ENCODE data around the gene CDHR1. TPM values are rescaled to one million over a fixed set of nuclear protein-coding genes. Genes with fewer than 3 reads are reported as not detected.

The CDHR1 gene
- total RNA-seq, 1 donor from 2014 or later = 3.7 TPM

- POLR2A ChIA-PET = no interaction called here
- H3K27ac Mint-ChIP-seq = no peak overlapping the region
- intact Hi-C loops (cut with micrococcal nuclease) = no loop called here
- CTCF ChIA-PET = no interaction called here
- H3K4me1 Mint-ChIP-seq = peaks cover 4% of the 10 kb centered on the region
- no peak for TF ChIP-seq CTCF (IDR thresholded peaks at IDR 0.05)
- no peak for DNase-seq
- no peaks in the 10 kb centered on the region for H3K36me3 Mint-ChIP-seq (ENCODE audit: low read depth)
- H3K27me3 Mint-ChIP-seq = peaks cover 7% of the 10 kb centered on the region
- no peak for ATAC-seq (ENCODE audit: low read depth)
- H3K4me3 Mint-ChIP-seq = no peak overlapping the region
- H3K9me3 Mint-ChIP-seq = no peaks in the 10 kb centered on the region
Measured at GRCh38 chr10:84185526-84186175, 8.7 kb upstream of the CDHR1 start.

GRCh38 chr10:84188815-84189214 lies 5.5 kb upstream of the CDHR1 start:
- H3K9me3 Mint-ChIP-seq = no peaks in the 10 kb centered on the region
- H3K27ac Mint-ChIP-seq = no peak overlapping the region
- ATAC-seq (ENCODE audit: low read depth) (no peak), DNase-seq (no peak)
- POLR2A ChIA-PET = no interaction called here
- peaks cover 4% of the 10 kb centered on the region for H3K4me1 Mint-ChIP-seq
- no peaks in the 10 kb centered on the region for H3K36me3 Mint-ChIP-seq (ENCODE audit: low read depth)
- CTCF ChIA-PET = no interaction called here
- TF ChIP-seq CTCF (IDR thresholded peaks at IDR 0.05) = no peak
- peaks cover 21% of the 10 kb centered on the region for H3K27me3 Mint-ChIP-seq
- H3K4me3 Mint-ChIP-seq = no peak overlapping the region
- intact Hi-C loops (cut with micrococcal nuclease) = no loop called here

- CTCF ChIA-PET = no interaction called here
- intact Hi-C loops (cut with micrococcal nuclease) = no loop called here
- Mint-ChIP-seq H3K27ac (no peak overlapping the region), H3K4me1 (peaks cover 4% of the 10 kb centered on the region), H3K27me3 (peaks cover 25% of the 10 kb centered on the region), H3K36me3 (ENCODE audit: low read depth) (no peaks in the 10 kb centered on the region), H3K9me3 (no peaks in the 10 kb centered on the region), H3K4me3 (no peak overlapping the region)
- DNase-seq (no peak), ATAC-seq (ENCODE audit: low read depth) (no peak)
- POLR2A ChIA-PET = no interaction called here
- TF ChIP-seq CTCF (IDR thresholded peaks at IDR 0.05) = no peak
Measured at GRCh38 chr10:84190621-84191020, 3.7 kb upstream of the CDHR1 start.

- no peak for ATAC-seq (ENCODE audit: low read depth)
- no peak overlapping the region for H3K4me3 Mint-ChIP-seq
Measured at GRCh38 chr10:84191106-84191505, 3.2 kb upstream of the CDHR1 start.

GRCh38 chr10:84193327-84193726 lies 1.0 kb upstream of the CDHR1 start:
- ATAC-seq (ENCODE audit: low read depth) = no peak
- intact Hi-C loops (cut with micrococcal nuclease) = no loop called here
- Mint-ChIP-seq H3K27me3 (peaks cover 44% of the 10 kb centered on the region), H3K4me3 (no peak overlapping the region), H3K27ac (no peak overlapping the region), H3K9me3 (no peaks in the 10 kb centered on the region), H3K36me3 (ENCODE audit: low read depth) (no peaks in the 10 kb centered on the region), H3K4me1 (peaks cover 7% of the 10 kb centered on the region)
- ChIA-PET CTCF (interaction anchor here (1.4 kb wide), 1 partner anchor 46 kb away, joined by 10 read pairs; no protein-coding TSS in a partner anchor), POLR2A (no interaction called here)
- TF ChIP-seq CTCF (IDR thresholded peaks at IDR 0.05) = no peak
- DNase-seq = no peak

More at GRCh38 chr10:84191106-84191505, 3.2 kb upstream of the CDHR1 start:
- no peak for TF ChIP-seq CTCF (IDR thresholded peaks at IDR 0.05)
- Mint-ChIP-seq H3K27me3 (peaks cover 30% of the 10 kb centered on the region), H3K4me1 (peaks cover 7% of the 10 kb centered on the region), H3K27ac (no peak overlapping the region), H3K36me3 (ENCODE audit: low read depth) (no peaks in the 10 kb centered on the region), H3K9me3 (no peaks in the 10 kb centered on the region)
- DNase-seq = no peak
- POLR2A ChIA-PET = no interaction called here
- CTCF ChIA-PET = interaction anchor here (1.6 kb wide), 1 partner anchor 43 kb away, joined by 5 read pairs; no protein-coding TSS in a partner anchor
- intact Hi-C loops (cut with micrococcal nuclease) = no loop called here
